NB4 (cell line): ENCODE data around the gene GSPT2.
"Not testable (repeated sequence)": the region's sequence is repeated elsewhere in the genome, so short reads cannot be mapped to it uniquely, and the experiment has no call there.

Experiments used
- DNase-seq: peaks from one replicate; pipeline ENCODE4 v3.0.0; 2010; ENCODE audit warnings: low read depth
- H3K4me3 ChIP-seq: one replicate; pipeline ENCODE4 v1.5.1; 2011; ENCODE audit warnings: mild to moderate bottlenecking, low read depth, low read length, moderate library complexity
- CTCF ChIP-seq: IDR thresholded peaks from one replicate; pipeline ENCODE4 v1.5.1; 2012; ENCODE audit warnings: low read depth, low read length
- MAX ChIP-seq: IDR thresholded peaks from 2 replicates; pipeline ENCODE4 v1.6.1; 2011; ENCODE audit warnings: low read depth, low read length
- MYC ChIP-seq: IDR thresholded peaks from 2 replicates; pipeline ENCODE4 v1.6.1; 2011; ENCODE audit warnings: low read depth, low read length
- POLR2A ChIP-seq: IDR thresholded peaks from 2 replicates; pipeline ENCODE4 v1.6.1; 2011; ENCODE audit warnings: mild to moderate bottlenecking; ENCODE audit not compliant: insufficient read length; ENCODE audit errors: extremely low read depth

Gene GSPT2

GRCh38 chrX:51743179-51743957 lies at the start of gene GSPT2:
TSS of gene GSPT2 (plus strand) at chrX:51743442. CDS start at chrX:51743627, 185 bp downstream.
- TF ChIP-seq MAX: no peak
- no peak for TF ChIP-seq POLR2A
- no peak for TF ChIP-seq CTCF
- TF ChIP-seq MYC: no peak
- peak; percentile 73 for DNase-seq
- peak within 1 kb of the TSS; percentile 55 for H3K4me3 ChIP-seq

GRCh38 chrX:51694254-51694653 lies 49.0 kb upstream of the GSPT2 start:
- TF ChIP-seq CTCF: no peak
- H3K4me3 ChIP-seq: no peak overlapping the region

GRCh38 chrX:51697397-51697796 lies 45.8 kb upstream of the GSPT2 start:
- no peak for DNase-seq
- no peak overlapping the region for H3K4me3 ChIP-seq
- no peak for TF ChIP-seq MYC
- no peak for TF ChIP-seq MAX
- TF ChIP-seq POLR2A: no peak
- no peak for TF ChIP-seq CTCF

More at GRCh38 chrX:51694254-51694653, 49.0 kb upstream of the GSPT2 start:
- DNase-seq: no peak

GRCh38 chrX:51710277-51711164 lies 32.7 kb upstream of the GSPT2 start, which contains the start of gene CENPVL1:
TSS of gene CENPVL1 (plus strand) at chrX:51710512. CDS start at chrX:51710512, 0 bp downstream.
- not testable (repeated sequence) for DNase-seq, H3K4me3 ChIP-seq

GRCh38 chrX:51712943-51713647 lies 30.1 kb upstream of the GSPT2 start:
- not testable (repeated sequence) for DNase-seq, H3K4me3 ChIP-seq

GRCh38 chrX:51728202-51728601 lies 15.0 kb upstream of the GSPT2 start:
- no peak for DNase-seq
- no peak for TF ChIP-seq POLR2A
- no peak for TF ChIP-seq CTCF
- no peak for TF ChIP-seq MYC
- no peak for TF ChIP-seq MAX
- no peak overlapping the region for H3K4me3 ChIP-seq
